COLO668 (cell line): ENCODE measurements around the gene PDP2.

Experiments used
- DNase-seq: peaks from one replicate; lab custom pipeline; 2025; ENCODE audit not compliant: unreplicated experiment; lab: John Stamatoyannopoulos, UW

Gene PDP2, protein sequence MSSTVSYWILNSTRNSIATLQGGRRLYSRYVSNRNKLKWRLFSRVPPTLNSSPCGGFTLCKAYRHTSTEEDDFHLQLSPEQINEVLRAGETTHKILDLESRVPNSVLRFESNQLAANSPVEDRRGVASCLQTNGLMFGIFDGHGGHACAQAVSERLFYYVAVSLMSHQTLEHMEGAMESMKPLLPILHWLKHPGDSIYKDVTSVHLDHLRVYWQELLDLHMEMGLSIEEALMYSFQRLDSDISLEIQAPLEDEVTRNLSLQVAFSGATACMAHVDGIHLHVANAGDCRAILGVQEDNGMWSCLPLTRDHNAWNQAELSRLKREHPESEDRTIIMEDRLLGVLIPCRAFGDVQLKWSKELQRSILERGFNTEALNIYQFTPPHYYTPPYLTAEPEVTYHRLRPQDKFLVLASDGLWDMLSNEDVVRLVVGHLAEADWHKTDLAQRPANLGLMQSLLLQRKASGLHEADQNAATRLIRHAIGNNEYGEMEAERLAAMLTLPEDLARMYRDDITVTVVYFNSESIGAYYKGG

DNA sequence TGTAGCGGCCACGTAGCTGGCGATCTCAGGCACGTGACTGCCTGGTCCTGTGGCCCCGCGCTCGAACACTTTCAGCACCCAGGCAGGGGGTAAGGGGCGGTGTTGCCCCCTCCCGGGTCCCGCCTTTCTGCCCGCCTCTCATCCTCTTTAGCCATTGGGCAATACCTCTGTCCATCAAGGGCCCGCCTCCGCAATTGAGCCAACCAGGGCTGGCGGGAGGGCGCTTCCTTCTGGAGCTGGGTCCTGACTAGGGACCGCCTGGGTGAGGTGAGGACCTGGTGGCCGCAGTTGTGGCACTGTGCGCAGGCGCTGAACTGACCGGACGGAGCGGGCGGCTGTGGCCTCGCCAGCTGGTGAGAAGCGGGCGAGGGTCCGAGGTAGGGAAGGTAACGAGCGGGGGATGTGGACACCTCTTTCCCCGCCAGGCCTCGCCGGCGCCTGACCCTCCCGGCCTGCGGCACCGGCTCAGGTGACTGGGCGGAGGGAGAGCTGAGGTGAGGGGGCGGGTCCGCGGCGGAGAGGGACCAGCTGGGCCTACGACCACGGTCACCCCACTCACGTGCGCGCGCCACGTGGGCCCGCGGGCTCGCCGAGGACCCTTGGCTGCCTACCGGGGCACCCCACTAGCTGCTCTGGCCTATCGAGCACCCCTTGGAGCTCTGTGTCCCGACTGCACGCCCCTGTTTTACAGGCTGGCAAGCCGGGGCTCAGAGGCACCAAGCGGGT is at the start of gene PDP2:
TSS of gene PDP2 (plus strand) at position 228 of the 726 bp plus-strand sequence. CDS start 3,770 bp downstream, outside the sequence.
- DNase-seq = peak; percentile 94

DNA sequence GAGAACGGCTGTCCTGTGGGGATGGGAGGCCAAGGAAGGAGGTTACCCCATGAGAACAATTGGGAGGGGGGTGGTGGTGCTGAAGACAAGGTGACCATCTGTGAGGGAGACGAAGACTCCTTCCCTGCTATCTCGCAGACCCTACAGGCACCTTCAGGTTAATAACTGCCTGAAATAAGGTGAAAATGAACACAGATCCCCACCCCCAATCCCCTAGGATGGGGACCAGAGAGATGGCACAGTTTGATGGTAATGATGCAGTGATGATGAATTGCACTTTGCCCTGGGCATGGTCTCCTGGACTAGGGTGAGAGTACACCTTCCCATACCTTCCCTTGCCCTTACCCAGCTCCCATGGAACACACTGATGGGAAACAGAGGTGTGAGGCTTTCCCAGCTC is 48.1 kb upstream of the PDP2 start:
- no peak for DNase-seq

- no peak for DNase-seq
Observed at GRCh38 chr16:66832661-66833305, 47.5 kb upstream of the PDP2 start.

- no peak for DNase-seq
Observed at GRCh38 chr16:66834746-66835145, 45.6 kb upstream of the PDP2 start.

GRCh38 chr16:66840883-66841282 is 39.4 kb upstream of the PDP2 start:
- DNase-seq = no peak

GRCh38 chr16:66841366-66841765 is 38.9 kb upstream of the PDP2 start:
- DNase-seq = no peak

DNA sequence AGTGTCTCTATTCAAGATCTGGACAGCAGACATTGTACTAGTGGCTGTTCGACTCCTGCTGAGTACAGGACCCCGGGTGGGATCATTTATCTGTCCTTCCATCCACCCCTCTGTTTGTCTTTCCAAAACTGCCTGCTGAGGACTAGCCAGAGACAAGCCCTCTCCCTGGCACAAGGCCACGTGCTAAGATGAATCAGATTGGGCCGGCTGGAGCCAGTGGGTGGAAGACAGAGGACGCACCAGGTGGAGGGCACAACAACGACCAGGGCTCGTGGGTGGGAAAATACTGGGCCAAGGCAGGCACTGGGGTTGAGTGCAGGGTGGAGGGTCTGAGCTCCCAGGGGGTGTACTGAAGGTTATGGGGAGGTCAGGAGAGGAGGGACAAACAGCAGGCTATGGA is 37.5 kb upstream of the PDP2 start:
- DNase-seq = no peak

DNA sequence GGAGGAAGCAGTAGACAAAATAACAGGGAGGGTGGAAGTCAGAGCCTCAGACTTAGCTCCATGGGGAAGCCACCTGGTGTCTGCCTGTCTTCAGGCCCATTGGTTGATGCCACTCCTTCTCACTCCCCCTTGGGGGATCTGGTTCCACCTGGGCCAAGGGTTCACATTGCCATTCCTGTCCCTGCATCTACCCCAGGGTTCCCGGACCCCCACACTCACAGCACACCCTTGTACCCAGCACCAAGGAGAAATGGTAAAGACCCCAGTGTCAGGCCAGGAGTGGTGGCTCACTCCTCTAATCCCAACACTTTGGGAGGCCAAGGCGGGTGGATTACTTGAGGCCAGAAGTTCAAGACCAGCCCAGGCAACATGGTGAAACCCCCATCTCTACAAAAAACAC is 37.1 kb upstream of the PDP2 start:
- DNase-seq = no peak

DNA sequence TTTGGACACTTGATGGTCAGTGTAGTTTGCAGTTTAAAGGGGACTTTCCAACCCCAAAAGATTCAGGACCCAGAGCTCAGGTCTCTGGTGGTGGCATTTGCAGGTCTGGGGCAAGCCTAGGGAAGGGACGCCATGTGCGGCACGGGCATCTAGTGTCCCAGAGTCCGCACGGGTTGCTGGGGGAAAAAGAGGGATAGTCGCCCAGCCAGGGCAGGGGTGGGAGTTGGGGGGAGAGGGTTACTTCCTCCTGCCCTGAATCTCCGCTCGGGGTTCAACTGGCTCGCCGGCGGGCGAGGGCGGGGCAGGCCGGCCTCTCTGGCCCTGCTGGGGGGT is 36.3 kb upstream of the PDP2 start:
- no peak for DNase-seq

- no peak for DNase-seq
Observed at GRCh38 chr16:66844342-66845079, 35.8 kb upstream of the PDP2 start, which contains the start of gene CA7. CA7 (plus strand) TSS chr16:66844414; CDS start chr16:66844488, 74 bp downstream.

GRCh38 chr16:66845080-66845410 is 35.3 kb upstream of the PDP2 start:
- no peak for DNase-seq

GRCh38 chr16:66845791-66846221 is 34.5 kb upstream of the PDP2 start:
- DNase-seq = no peak

- DNase-seq = no peak
Observed at GRCh38 chr16:66846266-66846665, 34.0 kb upstream of the PDP2 start.

- no peak for DNase-seq
Observed at GRCh38 chr16:66846831-66847230, 33.5 kb upstream of the PDP2 start.

GRCh38 chr16:66847533-66848067 is 32.7 kb upstream of the PDP2 start:
- DNase-seq = no peak

DNA sequence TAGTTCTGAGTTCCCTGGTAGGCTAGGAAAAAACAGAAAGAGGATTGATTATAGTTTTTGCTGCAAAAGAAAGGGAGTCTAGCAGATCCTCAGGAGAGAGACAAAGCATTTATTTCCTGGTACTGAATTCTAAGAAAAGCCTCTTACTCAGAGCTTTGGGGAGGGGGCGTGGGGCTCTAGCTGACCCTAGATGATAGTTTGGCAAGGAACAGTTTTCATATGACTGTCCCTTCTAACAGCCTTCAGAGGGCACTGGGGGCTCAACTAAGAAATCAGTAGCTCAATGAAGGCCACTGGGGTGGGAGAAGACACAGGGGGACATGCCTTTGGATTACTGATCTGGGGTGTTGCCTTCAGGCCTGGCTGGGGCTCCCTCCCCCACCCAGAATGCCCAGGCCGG is 32.1 kb upstream of the PDP2 start:
- no peak for DNase-seq

DNA sequence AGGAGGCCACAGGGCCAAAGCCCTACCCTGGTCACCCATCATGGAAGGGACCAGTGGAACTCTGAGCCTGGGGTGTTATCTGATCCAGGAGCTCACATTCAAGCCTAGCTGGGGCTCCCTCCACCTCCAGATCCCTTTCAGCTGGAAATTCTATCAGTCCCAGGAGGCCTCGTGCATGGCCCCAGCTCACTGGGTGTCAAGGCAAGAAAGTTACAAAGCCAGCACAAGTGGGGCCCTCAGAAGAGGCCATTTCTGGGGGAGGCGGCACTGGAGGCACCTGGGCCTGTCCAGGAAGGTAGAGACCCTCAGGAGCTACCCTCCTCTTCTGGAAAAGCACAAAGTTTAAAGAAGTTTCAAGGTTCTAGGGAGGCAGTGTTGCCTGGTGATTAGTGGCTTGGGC is 31.3 kb upstream of the PDP2 start:
- DNase-seq = no peak

GRCh38 chr16:66849549-66849948 is 30.8 kb upstream of the PDP2 start:
- DNase-seq = no peak

DNA sequence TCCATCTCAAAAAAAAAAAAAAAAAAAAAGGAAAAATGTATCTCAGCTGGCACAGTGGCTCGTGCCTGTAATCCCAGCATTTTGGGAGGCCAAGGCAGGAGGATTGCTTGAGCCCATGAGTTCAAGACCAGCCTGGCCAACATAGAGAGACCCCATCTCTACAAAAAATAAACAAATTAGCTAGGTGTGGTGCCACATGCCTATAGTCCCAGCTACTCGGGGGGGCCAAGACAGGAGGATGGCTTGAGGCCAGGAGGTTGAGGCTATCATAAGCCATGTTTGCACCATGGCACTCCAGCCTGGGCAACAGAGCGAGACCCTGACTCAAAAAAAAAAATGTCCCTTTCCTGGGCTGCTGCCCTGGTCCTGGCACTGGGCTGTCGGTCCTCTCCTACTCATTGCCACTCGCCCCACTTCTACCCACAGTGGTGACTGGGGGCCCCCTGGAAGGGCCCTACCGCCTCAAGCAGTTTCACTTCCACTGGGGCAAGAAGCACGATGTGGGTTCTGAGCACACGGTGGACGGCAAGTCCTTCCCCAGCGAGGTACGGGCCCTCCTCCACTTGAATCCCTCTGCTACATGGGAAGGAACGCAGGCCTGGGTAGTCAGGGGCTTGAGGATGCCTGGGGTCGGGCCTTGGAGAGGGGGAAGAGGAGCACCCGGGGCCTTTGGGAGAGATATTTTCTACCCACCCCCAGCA is 30.1 kb upstream of the PDP2 start:
- no peak for DNase-seq
